Astrocyte (in vitro differentiated cells and primary cell): ENCODE results near the gene HOXA6. TPM values are rescaled to one million over a fixed set of nuclear protein-coding genes. Genes with fewer than 3 reads are reported as not detected.

Source experiments
- DNase-seq: peaks from one replicate; pipeline ENCODE4 v3.0.0-alpha.2; 2010; ENCODE audit warnings: low read depth
- FAIRE-seq: peaks from 2 replicates; lab custom pipeline; 2011; peaks lifted over from hg19 to GRCh38; lab: Jason Lieb, UNC
- H2AFZ ChIP-seq: 2 replicates; pipeline ENCODE4 v1.6.0; 2012; ENCODE audit warnings: low read depth, low read length, inconsistent platforms
- H3K27ac ChIP-seq: 2 replicates; pipeline ENCODE4 v1.5.1; 2011; ENCODE audit warnings: low read depth, low read length, inconsistent platforms
- H3K27me3 ChIP-seq: 2 replicates; pipeline ENCODE4 v1.6.0; 2011; ENCODE audit warnings: low read length, inconsistent platforms; ENCODE audit not compliant: insufficient read depth
- H3K36me3 ChIP-seq: 2 replicates; pipeline ENCODE4 v1.5.1; 2011; ENCODE audit warnings: low read length, inconsistent platforms; ENCODE audit not compliant: insufficient read depth
- H3K4me1 ChIP-seq: 2 replicates; pipeline ENCODE4 v1.5.1; 2011; ENCODE audit warnings: low read length, inconsistent platforms; ENCODE audit not compliant: insufficient read depth
- H3K4me2 ChIP-seq: 2 replicates; pipeline ENCODE4 v1.6.0; 2012; ENCODE audit warnings: low read length, inconsistent platforms
- H3K4me3 ChIP-seq: 2 replicates; pipeline ENCODE4 v1.5.1; 2011; ENCODE audit warnings: low read depth, mild to moderate bottlenecking, low read length, inconsistent platforms; ENCODE audit not compliant: insufficient read depth
- H3K79me2 ChIP-seq: 2 replicates; pipeline ENCODE4 v1.6.0; 2012; ENCODE audit warnings: mild to moderate bottlenecking, low read length, inconsistent platforms; ENCODE audit not compliant: insufficient read depth
- H3K9ac ChIP-seq: 2 replicates; pipeline ENCODE4 v1.6.0; 2012; ENCODE audit warnings: mild to moderate bottlenecking, low read length, inconsistent platforms
- H3K9me3 ChIP-seq: 2 replicates; pipeline ENCODE4 v1.5.1; 2012; ENCODE audit warnings: low read depth, mild to moderate bottlenecking, low read length, inconsistent platforms; ENCODE audit not compliant: insufficient read depth
- H4K20me1 ChIP-seq: 2 replicates; pipeline ENCODE4 v1.6.0; 2012; ENCODE audit warnings: low read length, inconsistent platforms; ENCODE audit not compliant: insufficient read depth
- H3K27ac Mint-ChIP-seq: one replicate; pipeline ENCODE4 v1.8.0; 2021; ENCODE audit warnings: mild to moderate bottlenecking, mixed read lengths; ENCODE audit not compliant: unreplicated experiment
- H3K27me3 Mint-ChIP-seq: one replicate; pipeline ENCODE4 v1.8.0; 2021; ENCODE audit warnings: low read depth, mixed read lengths; ENCODE audit not compliant: unreplicated experiment
- H3K36me3 Mint-ChIP-seq: one replicate; pipeline ENCODE4 v1.8.0; 2021; ENCODE audit warnings: low read depth, mixed read lengths; ENCODE audit not compliant: unreplicated experiment
- H3K4me1 Mint-ChIP-seq: one replicate; pipeline ENCODE4 v1.8.0; 2021; ENCODE audit warnings: low read depth, mixed read lengths; ENCODE audit not compliant: unreplicated experiment
- H3K4me3 Mint-ChIP-seq: one replicate; pipeline ENCODE4 v1.8.0; 2021; ENCODE audit warnings: mild to moderate bottlenecking, moderate library complexity, mixed read lengths; ENCODE audit not compliant: unreplicated experiment
- H3K9me3 Mint-ChIP-seq: one replicate; pipeline ENCODE4 v1.8.0; 2021; ENCODE audit warnings: mild to moderate bottlenecking, mixed read lengths; ENCODE audit not compliant: unreplicated experiment
- EZH2 ChIP-seq: IDR thresholded peaks from 2 replicates; pipeline ENCODE4 v1.6.1; 2012; ENCODE audit warnings: mild to moderate bottlenecking, low read length, inconsistent platforms; ENCODE audit not compliant: insufficient read depth
- total RNA-seq: library from RNA; stranded (reverse); gene quantifications from 2 replicates; pipeline ENCODE4 v1.2.1, GENCODE V29; 2021
- TF ChIP-seq, protein P1 (sequence below): IDR thresholded peaks from 2 replicates; pipeline ENCODE4 v1.5.1; 2011; ENCODE audit warnings: low read depth, mild to moderate bottlenecking, inconsistent platforms, low read length, moderate library complexity; ENCODE audit not compliant: insufficient read depth

The HOXA6 gene
- total RNA-seq, 1 donor from 2014 or later: not detected

DNA sequence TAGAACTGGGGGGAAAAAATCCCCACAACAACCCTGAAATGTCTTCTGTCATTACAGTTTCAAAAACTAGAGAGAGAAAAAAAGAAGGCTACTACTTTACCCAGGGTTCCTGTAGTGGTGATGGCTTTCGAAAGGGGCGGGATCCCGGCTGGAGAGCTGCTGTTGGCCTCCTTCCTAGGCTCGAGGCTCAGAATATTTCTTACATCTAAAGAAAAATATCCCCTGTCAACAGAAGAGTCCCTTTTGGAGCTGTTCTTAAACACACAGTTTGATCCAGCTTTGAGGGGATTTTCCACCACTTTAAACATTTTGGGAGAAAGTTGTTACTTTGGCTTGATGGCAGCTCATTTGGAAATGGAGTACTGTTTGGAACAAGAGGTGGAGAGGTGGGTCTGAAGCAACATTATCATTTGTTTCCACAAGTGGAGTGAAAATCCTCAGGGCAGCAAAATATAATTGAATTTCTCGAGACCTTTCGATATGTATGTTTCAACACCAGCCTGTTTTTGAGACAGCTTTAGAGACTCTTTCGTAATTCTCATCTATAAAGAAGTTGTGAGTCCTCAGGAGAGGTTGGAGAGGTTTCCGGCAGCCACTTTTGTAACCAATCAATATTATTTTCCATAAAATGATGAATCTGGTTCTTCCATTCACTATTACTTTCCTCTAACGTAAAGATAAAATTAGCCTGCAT, 47.3 kb upstream of the HOXA6 start:
- Histone ChIP-seq H4K20me1 (peaks cover 9% of the 10 kb centered on the region), H3K79me2 (no peaks in the 10 kb centered on the region), H3K9ac (no peak overlapping the region), H3K4me3 (no peak overlapping the region), H3K27me3 (peaks cover 94% of the 10 kb centered on the region), H3K4me1 (no peaks in the 10 kb centered on the region), H2AFZ (no peak overlapping the region), H3K9me3 (peaks cover 3% of the 10 kb centered on the region), H3K4me2 (no peak overlapping the region), H3K27ac (no peak overlapping the region), H3K36me3 (no peaks in the 10 kb centered on the region)
- H3K9me3 Mint-ChIP-seq: peaks cover 17% of the 10 kb centered on the region
- H3K27me3 Mint-ChIP-seq: peaks cover 84% of the 10 kb centered on the region
- no peaks in the 10 kb centered on the region for H3K36me3 Mint-ChIP-seq
- no peaks in the 10 kb centered on the region for H3K4me1 Mint-ChIP-seq
- FAIRE-seq: no peak
- no peak overlapping the region for H3K4me3 Mint-ChIP-seq
- TF ChIP-seq, protein P1, sequence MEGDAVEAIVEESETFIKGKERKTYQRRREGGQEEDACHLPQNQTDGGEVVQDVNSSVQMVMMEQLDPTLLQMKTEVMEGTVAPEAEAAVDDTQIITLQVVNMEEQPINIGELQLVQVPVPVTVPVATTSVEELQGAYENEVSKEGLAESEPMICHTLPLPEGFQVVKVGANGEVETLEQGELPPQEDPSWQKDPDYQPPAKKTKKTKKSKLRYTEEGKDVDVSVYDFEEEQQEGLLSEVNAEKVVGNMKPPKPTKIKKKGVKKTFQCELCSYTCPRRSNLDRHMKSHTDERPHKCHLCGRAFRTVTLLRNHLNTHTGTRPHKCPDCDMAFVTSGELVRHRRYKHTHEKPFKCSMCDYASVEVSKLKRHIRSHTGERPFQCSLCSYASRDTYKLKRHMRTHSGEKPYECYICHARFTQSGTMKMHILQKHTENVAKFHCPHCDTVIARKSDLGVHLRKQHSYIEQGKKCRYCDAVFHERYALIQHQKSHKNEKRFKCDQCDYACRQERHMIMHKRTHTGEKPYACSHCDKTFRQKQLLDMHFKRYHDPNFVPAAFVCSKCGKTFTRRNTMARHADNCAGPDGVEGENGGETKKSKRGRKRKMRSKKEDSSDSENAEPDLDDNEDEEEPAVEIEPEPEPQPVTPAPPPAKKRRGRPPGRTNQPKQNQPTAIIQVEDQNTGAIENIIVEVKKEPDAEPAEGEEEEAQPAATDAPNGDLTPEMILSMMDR: no peak
- no peak for TF ChIP-seq EZH2
- no peak for DNase-seq
- no peak overlapping the region for H3K27ac Mint-ChIP-seq

DNA sequence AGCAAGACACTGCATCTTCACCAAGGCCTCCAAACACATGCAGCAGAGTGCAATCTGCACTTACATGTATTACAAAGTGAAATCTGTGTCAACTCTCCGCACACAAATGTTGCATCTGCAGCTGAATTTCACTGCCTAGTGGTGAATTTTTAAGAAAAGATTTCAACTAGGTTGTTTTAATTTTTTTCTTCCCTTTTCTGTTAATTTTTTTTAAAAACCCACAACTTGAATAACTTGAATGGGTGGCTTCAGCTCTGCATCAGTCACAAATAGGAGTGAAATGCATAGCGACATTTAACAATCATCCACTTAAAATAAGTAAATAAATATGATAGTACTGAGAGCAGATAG, 46.4 kb upstream of the HOXA6 start:
- no peak overlapping the region for H3K9ac ChIP-seq
- peaks cover 98% of the 10 kb centered on the region for H3K27me3 ChIP-seq
- H3K4me2 ChIP-seq: no peak overlapping the region
- H3K27ac ChIP-seq: no peak overlapping the region
- H3K4me3 ChIP-seq: no peak overlapping the region
- DNase-seq: no peak
- H2AFZ ChIP-seq: no peak overlapping the region
- no peak overlapping the region for H3K4me3 Mint-ChIP-seq
- no peak overlapping the region for H3K27ac Mint-ChIP-seq
- TF ChIP-seq, protein P1: no peak
- TF ChIP-seq EZH2: no peak
- peaks cover 15% of the 10 kb centered on the region for H4K20me1 ChIP-seq
- FAIRE-seq: no peak
- H3K4me1 Mint-ChIP-seq: no peaks in the 10 kb centered on the region
- H3K79me2 ChIP-seq: no peaks in the 10 kb centered on the region
- H3K4me1 ChIP-seq: peaks cover 1% of the 10 kb centered on the region
- H3K27me3 Mint-ChIP-seq: peaks cover 89% of the 10 kb centered on the region
- H3K9me3 ChIP-seq: peaks cover 4% of the 10 kb centered on the region
- H3K36me3 ChIP-seq: no peaks in the 10 kb centered on the region
- peaks cover 17% of the 10 kb centered on the region for H3K9me3 Mint-ChIP-seq
- no peaks in the 10 kb centered on the region for H3K36me3 Mint-ChIP-seq

DNA sequence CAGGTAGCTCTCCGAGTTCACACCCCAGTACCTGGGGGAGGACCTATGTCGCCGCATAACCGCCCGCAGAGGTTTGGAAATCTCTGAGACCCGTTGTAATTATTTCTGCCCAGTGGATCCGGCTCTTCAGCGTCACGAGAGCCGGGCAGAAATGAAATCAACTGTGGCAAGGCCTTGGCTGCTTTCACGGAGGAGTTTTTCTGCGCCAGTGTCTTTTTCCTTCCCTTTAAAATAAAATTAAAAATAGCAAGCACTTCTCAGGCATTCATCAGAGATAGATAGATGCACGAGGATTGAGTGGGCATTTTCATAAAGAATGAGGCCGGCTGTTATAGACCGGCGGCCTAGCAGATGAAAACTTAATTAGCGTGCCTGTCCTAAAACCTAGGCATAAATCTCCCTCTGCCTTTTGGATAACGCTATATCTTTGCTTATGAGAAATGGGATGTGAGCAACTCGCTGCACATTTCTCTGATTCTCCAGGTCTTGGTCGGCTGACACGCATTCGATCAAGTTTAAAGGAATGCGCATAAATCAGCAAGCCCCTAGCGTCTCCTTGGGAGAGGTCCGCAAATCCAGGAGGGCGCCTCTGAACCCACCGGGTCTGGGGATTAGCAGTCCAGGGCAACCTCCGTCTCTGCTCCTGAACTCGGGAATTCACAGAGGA, 45.9 kb upstream of the HOXA6 start:
- no peak for FAIRE-seq
- Histone ChIP-seq H3K9ac (no peak overlapping the region), H3K4me2 (peak overlapping the region; percentile 62)

More for the DNA sequence above, 45.9 kb upstream of the HOXA6 start:
- H3K36me3 Mint-ChIP-seq: no peaks in the 10 kb centered on the region
- no peak for DNase-seq
- Histone ChIP-seq H4K20me1 (peaks cover 15% of the 10 kb centered on the region), H3K27me3 (peaks cover 98% of the 10 kb centered on the region), H3K27ac (no peak overlapping the region), H3K79me2 (no peaks in the 10 kb centered on the region), H3K36me3 (no peaks in the 10 kb centered on the region), H3K4me1 (peaks cover 3% of the 10 kb centered on the region), H2AFZ (no peak overlapping the region), H3K4me3 (no peak overlapping the region), H3K9me3 (peaks cover 6% of the 10 kb centered on the region)
- no peak overlapping the region for H3K27ac Mint-ChIP-seq
- H3K4me3 Mint-ChIP-seq: no peak overlapping the region
- H3K9me3 Mint-ChIP-seq: peaks cover 17% of the 10 kb centered on the region
- TF ChIP-seq, protein P1: no peak
- TF ChIP-seq EZH2: peak; percentile 48
- no peaks in the 10 kb centered on the region for H3K4me1 Mint-ChIP-seq
- H3K27me3 Mint-ChIP-seq: peaks cover 89% of the 10 kb centered on the region
